Upper lobe of right lung (tissue), 1 donor: ENCODE data around the gene VCL. TPM values are rescaled to one million over a fixed set of nuclear protein-coding genes. Genes with fewer than 3 reads are reported as not detected.
A peak's percentile ranks its signal among the peaks of the same experiment; 100 is the strongest.

Experiments
- ATAC-seq: fragments of 200-7000 bp; cut with Tn5 transposase; one replicate; pipeline ENCODE4 v1.9.1; 2020; ENCODE audit warnings: mild to moderate bottlenecking, moderate library complexity
- DNase-seq: peaks from one replicate; pipeline ENCODE4 v3.0.0-alpha.2; 2020
- H3K27ac ChIP-seq: fragments of 200-600 bp; one replicate; pipeline ENCODE4 v1.8.0; 2022
- H3K27me3 ChIP-seq: fragments of 200-600 bp; one replicate; pipeline ENCODE4 v1.8.0; 2022; ENCODE audit warnings: mild to moderate bottlenecking
- H3K36me3 ChIP-seq: fragments of 200-600 bp; one replicate; pipeline ENCODE4 v1.8.0; 2022
- H3K4me1 ChIP-seq: fragments of 200-600 bp; one replicate; pipeline ENCODE4 v1.8.0; 2022
- H3K4me3 ChIP-seq: fragments of 200-600 bp; one replicate; pipeline ENCODE4 v1.8.0; 2022; ENCODE audit warnings: mild to moderate bottlenecking
- H3K9me3 ChIP-seq: fragments of 200-600 bp; one replicate; pipeline ENCODE4 v1.8.0; 2022
- CTCF ChIP-seq: fragments of 200-600 bp; IDR thresholded peaks from one replicate; pipeline ENCODE4 v1.8.0; 2022; ENCODE audit warnings: antibody characterized with exemption
- intact Hi-C: fragments of 100-400 bp; cut with DNase I; formaldehyde crosslinking; loops from one replicate; pipeline ENCODE4 v1.11.0; 2022
- long read RNA-seq: library from polyadenylated mRNA; unstranded; transcript quantifications from one replicate; pipeline ENCODE4 v2.0.0, GENCODE V29; 2021
- total RNA-seq: library from RNA; stranded (reverse); fragmentation: NEBNext Ultra II Directional; extraction: Animal tissue kit (Norgen Biotek cat#: 25700); gene quantifications from one replicate; pipeline ENCODE4 v1.2.1, GENCODE V29; 2021
- donor health status: DM: no; HTN: yes; CAD: no; lungs with severe emphysema.

The VCL gene
- 148 TPM for total RNA-seq
- long read RNA-seq, full-length matches to known transcripts: 124 of 248 reads
- long read RNA-seq, partial matches to known transcripts: 47 of 248 reads
- long read RNA-seq, other reads (novel, unspliced or antisense): 77 of 248 reads

GRCh38 chr10:73997787-73998622 is at the start of gene VCL:
Gene VCL (plus strand): TSS chr10:73998116. CDS start chr10:73998208, 92 bp downstream.
- no peak for TF ChIP-seq CTCF
- Histone ChIP-seq H3K4me3 (peak within 1 kb of the TSS; percentile 95), H3K9me3 (no peaks in the 10 kb centered on the region), H3K27ac (peak within 1 kb of the TSS; percentile 94), H3K4me1 (peaks cover 34% of the 10 kb centered on the region), H3K36me3 (no peaks in the 10 kb centered on the region), H3K27me3 (no peaks in the 10 kb centered on the region)
- DNase-seq (peak; percentile 99), ATAC-seq (peak; percentile 97)
- intact Hi-C loops: no loop called here

DNA sequence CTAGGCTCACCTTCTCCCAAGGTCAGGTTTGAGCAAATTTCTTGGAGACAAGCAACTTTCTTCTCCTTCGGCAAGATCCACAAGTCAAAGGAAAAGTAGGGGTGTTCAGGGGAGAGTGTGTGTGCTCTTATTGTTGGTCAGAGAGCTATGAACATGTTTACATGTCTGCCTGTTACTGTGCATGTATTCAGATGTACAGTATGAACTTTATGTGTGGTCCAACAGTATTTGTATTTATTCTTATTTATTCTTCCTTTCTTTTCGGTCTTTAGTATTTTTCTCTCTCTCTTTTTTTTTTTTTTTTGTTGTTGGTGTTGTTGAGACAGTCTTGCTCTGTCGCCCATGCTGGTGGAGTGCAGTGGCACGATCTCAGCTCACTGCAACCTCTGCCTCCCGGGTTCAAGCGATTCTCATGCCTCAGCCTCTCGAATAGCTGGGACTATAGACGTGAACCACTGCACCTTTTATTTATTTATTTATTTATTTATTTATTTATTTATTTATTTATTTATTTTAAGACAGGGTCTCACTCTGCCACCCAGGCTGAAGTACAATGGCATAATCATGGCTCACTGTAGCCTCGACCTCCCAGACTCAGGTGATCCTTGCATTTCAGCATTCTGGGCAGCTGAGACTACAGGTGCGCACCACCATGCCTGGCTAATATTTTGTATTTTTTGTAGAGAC is 48.8 kb upstream of the VCL start:
- no peak for ATAC-seq
- Histone ChIP-seq H3K9me3 (no peaks in the 10 kb centered on the region), H3K27me3 (no peaks in the 10 kb centered on the region), H3K36me3 (no peaks in the 10 kb centered on the region), H3K4me1 (no peaks in the 10 kb centered on the region), H3K4me3 (no peak overlapping the region), H3K27ac (no peak overlapping the region)
- no peak for TF ChIP-seq CTCF
- intact Hi-C loops: no loop called here
- DNase-seq: no peak

DNA sequence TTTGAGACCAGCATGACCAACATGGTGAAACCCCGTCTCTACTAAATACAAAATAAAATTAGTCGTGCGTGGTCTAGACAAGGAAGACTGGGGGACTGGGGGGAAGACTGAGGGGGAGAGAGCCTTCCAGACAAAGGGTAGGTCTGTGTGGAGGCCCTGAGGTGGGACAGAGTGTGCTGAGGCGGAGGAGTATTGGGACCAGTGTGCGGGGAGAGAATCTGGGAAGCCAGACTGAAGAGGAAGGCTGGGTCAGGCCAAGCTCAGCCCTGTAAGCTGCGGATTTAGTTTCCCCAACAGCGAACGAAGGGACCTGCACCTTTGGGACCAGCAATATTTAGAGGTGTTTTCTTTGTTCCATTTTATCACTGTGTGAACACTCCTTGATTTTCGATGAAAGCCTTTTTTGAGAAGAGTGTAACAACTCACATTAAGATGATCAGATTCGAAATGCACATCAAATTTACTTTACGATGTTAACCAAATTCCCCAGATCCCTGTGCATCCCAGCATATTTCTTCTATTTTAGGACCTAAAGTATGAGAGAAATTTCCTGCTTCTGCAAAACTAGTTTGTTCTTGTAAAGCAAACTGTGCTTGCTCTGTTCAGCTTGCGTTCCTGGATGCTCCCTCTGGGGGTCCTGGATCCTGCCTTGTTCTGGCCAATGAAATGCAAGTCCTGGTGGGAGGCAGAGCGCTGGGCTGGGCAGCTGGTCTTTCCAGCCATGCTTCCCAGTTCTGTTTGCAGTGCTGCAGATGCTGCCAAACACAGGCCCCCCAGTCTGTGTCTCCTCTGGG is 47.6 kb upstream of the VCL start:
- Histone ChIP-seq H3K9me3 (no peaks in the 10 kb centered on the region), H3K27ac (no peak overlapping the region), H3K4me1 (no peaks in the 10 kb centered on the region), H3K4me3 (no peak overlapping the region), H3K36me3 (no peaks in the 10 kb centered on the region), H3K27me3 (no peaks in the 10 kb centered on the region)
- no peak for TF ChIP-seq CTCF
- intact Hi-C loops: no loop called here
- no peak for ATAC-seq
- no peak for DNase-seq

DNA sequence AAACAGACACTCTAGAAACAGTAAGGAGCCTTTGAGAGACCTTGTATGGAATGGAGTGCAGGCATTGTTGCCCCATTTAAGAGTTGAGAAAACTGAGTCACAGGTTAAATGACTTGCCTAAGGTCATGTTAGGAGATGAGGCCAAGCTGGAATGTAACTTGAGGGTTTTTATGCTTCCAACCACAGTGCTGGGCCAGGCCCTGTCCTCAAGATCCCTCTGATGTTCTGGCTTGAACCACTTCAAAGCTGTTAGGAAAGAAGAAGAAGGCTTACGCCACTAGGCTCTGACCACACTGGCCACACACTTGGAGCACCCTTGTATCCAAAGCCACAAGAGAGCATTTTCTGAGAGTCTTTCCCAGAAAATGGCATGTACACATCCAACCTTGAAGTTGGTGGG is 44.3 kb upstream of the VCL start:
- peak; percentile 83 for ATAC-seq
- intact Hi-C loops: no loop called here
- Histone ChIP-seq H3K4me1 (peaks cover 15% of the 10 kb centered on the region), H3K36me3 (no peaks in the 10 kb centered on the region), H3K27ac (no peak overlapping the region), H3K4me3 (no peak overlapping the region), H3K9me3 (no peaks in the 10 kb centered on the region), H3K27me3 (no peaks in the 10 kb centered on the region)
- TF ChIP-seq CTCF: no peak
- no peak for DNase-seq

DNA sequence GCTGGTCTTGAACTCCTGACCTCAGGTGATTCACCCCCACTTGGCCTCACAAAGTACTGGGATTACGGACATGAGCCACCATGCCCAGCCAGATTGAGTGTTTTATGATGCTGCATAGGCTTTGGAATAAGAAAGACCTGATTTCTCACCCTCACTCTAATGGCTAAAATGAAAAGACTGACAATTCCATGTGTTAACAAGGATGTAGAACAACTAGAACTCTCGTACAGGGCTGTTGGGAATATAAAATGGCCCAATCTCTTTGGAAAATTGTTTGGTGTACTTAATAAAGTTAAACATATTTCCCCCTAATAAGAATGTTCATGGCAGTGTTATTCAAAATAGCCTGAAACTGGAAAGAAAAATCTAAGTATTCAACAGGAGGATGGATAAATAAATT is 43.2 kb upstream of the VCL start:
- intact Hi-C loops: no loop called here
- Histone ChIP-seq H3K9me3 (no peaks in the 10 kb centered on the region), H3K27ac (no peak overlapping the region), H3K36me3 (no peaks in the 10 kb centered on the region), H3K27me3 (no peaks in the 10 kb centered on the region), H3K4me1 (peaks cover 15% of the 10 kb centered on the region), H3K4me3 (no peak overlapping the region)
- no peak for TF ChIP-seq CTCF
- DNase-seq (no peak), ATAC-seq (no peak)
